Measurements from ENCODE around the gene MEDAG.

MEDAG gene

DNA sequence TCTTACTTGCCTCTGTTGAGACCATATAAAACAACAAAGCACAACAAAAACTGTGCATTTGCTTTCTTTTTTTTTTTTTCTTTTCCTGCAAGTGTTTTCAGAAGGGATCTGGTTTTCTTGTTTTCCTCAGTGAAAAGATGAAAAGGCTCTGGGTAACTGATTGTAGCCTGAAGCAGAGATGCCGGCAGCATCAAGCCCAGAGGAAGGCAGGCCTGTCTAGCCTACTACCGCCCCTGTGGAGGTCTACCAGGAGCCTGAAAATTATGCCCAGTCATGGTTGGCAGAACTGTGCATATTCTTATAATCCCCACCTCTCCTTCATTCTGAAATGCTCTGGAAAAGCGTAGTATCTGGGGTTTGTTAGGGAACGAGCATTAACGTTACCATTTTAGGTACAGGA lies 32.6 kb upstream of the MEDAG start:
- DNase-seq: no peak

GRCh38 chr13:30874111-30874510 lies 32.0 kb upstream of the MEDAG start:
- DNase-seq: no peak

DNA sequence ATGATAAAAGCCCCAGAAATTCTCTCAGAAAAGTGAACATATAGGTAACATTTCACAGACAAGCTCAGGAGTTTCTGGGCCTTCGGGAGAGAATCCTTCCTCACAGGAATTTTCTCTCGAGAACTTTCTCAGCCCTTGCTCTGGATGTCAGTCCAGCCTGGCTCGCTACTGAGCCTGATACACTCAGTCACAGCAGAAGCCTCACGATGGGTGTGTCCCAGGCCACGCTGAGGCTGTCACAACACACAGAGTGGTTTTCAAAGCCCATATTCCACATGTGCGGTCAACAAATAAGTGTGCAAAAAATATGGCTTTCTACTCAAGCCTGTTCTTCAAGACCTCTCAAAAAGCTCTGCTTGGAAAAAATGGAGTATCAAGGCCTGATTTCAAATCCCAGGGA lies 31.5 kb upstream of the MEDAG start:
- no peak for DNase-seq

- DNase-seq: no peak
Observed at GRCh38 chr13:30877335-30877734, 28.7 kb upstream of the MEDAG start.

DNA sequence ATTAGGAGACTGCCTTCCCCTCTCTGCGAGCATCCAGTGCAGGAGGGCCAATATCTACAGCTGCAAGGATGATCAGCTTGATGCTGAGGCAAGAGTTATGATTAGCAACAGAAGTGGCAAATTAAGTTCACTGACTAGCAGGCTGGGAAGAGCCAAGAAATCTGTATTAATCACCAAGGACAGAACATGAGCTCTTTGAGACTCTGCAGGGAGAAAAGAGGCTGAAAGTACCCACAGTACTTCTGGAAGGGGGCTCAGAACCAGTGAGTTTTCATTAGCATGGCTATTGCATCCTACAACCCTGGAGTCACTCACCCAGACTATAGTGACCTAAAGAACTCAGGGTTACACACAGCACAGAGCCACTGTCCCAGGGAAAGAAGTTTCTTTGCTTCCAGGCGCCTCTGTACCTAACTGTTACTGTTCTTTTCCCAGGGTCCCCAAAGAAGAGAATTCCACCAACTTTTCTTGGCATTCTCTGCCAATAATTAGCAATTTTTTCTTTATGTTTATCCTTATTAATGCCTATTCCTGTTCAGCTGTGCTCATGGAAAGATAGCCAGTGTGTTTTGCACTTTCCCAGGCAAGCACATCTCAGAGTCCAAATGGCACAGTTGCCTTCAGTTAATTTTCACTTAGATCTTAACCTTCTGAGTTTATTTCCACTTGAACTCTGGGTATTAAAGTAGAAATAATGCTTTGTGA lies 25.8 kb upstream of the MEDAG start:
- no peak for DNase-seq

GRCh38 chr13:30880856-30881155 lies 25.3 kb upstream of the MEDAG start:
- no peak for DNase-seq

DNA sequence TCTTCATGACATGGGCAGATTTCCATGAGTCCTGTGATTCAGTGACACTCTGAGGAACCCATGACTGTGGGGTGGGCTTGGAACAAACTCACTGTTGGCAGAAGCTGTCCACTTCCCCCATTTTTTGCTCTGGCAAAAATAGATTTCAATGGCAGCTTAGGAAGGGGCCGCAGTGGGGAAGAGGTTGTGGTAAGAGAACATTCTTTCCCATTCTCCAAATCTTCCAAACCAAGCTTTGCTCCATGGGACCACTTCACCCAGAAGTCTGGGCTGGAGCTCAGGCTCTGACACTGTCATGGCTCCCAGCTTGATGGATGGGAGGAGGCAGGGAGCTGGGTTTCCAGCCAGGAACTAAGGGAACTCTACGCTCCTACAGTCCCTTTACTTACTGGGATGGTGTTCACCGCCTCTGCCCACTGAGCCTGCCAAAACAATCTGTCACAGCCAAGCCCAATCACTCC lies 24.9 kb upstream of the MEDAG start:
- DNase-seq: no peak

GRCh38 chr13:30882026-30882850 lies 23.8 kb upstream of the MEDAG start:
- no peak for DNase-seq

- no peak for DNase-seq
Observed at GRCh38 chr13:30882996-30883766, 22.9 kb upstream of the MEDAG start.

DNA sequence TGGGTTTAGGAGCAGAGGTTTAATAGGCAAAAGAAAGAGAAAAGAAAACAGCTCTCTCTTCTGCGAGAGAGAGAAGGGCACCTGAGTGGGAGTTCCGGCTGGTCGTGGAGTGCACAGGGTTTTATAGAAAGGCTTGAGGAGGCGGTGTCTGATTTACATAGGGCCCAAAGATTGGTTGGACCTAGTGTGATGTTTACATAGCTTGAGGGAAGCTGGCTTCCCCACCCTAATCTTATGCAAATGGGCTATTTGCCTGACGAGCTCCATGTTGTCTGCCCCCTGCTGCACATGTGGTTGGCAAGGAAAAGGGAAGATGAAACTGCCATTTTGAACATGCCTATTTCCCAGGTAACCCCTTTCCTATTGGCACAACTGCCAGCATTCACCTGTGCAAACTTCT lies 21.5 kb upstream of the MEDAG start:
- DNase-seq: no peak

DNA sequence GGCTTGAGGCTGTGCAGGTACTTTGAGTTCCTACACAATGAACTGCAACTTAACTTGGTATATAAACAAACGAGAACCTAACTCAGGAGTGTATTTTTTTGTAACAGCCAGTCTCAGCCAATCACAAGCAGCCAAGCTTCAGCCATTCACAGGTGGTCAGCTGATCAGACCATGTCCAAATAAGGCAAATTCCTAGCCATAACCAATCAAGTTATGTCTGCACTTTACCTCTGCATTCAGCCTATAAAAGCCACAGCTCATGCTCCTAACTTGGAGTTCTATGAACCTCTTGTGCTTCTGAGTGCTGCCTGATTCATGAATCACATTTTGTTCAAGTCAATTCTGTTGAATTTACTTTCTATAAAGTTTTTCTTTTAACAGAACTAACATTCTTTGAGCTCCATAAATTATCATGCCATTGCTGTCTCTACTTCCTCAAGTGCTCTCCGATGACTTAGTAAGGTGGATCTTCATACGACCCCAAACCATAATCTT lies 16.8 kb upstream of the MEDAG start:
- no peak for DNase-seq

DNA sequence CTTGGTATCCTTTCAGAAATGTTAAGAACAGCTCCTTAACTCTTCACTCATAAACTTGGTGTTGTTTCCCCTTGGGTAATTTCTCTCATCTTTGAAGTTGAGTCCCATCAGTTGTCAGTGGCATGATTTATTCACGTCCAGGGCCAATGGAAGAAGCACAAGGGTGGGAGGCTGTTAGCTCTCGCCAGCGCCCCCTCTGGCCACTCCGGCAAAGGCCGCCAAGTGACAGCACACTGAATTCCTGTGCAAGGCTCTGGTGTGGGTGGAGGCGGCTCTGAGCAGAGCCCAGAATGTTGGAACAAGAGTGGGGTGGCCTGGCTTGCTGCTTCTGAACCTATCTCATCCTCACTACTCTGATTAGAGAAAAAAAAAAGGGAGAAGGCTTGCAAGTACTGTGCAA lies 13.1 kb upstream of the MEDAG start:
- no peak for DNase-seq

DNA sequence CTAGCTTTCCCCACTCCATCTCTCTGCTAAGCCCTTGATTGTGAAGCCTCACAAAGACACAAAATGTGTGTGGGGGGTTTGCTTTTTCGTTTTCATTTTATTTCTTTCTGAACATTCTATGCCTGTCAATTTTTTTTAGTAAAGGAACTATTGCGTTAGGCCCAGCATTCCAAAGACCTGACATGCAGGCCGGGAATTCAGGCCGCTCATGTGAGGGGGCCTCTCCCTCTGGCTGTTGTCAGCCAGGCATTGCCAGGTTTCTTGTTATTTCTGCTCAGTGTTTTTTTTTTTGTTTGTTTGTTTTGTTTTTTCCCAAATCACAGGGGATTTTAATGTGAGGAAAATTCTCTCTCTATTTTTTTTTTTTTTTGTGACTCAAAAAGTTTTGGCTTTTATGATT lies 10.3 kb upstream of the MEDAG start:
- DNase-seq: no peak

GRCh38 chr13:30898070-30898469 lies 8.0 kb upstream of the MEDAG start:
- no peak for DNase-seq

GRCh38 chr13:30898678-30899241 lies 7.3 kb upstream of the MEDAG start:
- DNase-seq: no peak

DNA sequence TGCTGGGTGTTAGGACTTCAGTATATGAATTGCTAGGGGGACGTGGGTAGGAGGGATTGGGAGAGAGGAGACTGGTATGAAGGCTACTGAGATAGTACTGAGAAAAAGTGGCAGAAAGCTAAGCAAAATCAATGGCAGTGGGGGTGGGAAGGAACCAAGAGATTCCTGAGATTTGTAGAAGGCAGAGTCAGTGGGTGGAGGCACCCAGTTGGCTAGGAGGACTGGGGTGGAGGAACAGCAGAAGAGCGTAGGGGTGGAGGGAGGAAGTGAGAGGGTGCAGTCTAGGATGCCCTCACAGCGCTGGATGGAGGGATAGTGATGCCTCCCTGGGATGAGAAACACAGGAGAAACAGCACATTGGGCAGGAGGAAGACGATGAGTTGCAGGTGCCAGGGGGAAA lies 5.6 kb upstream of the MEDAG start:
- no peak for DNase-seq

DNA sequence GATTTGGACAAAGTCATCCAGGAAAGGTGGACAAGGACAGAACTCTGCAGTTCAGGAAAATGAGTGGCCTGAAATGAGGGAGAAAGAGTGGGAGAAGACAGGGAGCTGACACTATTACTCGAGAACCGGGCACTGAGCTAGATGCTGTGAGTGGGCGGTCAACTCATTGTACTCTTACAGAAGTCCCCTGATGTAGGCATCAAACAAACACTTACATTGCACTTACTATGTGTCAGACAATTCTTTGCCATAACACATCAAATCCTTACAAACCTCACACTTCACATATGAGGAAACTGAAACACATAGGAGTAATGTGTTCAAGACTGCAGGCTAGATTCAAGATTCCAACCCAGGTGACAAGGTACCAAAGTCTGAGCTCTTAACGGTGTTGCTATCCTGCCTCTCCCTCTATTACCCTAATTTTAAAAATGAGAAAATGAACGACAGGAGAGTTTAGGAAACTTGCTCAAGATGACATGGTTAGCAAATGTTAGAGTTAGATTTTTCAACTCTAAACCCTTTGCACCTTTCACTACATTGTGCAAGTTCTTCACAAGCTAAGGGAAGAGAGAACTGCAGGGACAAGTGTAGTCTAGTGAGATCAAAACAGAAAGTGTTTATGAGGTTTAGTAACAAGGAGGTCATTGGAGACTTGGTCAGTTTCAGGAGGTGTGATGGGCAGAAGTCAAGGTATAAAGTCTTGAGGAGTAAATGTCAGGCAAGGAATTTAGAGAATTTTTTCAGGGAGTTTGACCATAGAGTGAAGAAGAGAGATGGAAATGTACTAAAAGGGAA lies 4.9 kb upstream of the MEDAG start:
- no peak for DNase-seq

GRCh38 chr13:30904043-30904442 lies 2.0 kb upstream of the MEDAG start:
- no peak for DNase-seq

GRCh38 chr13:30906411-30907051 lies 460 bp downstream of the MEDAG start:
- DNase-seq: no peak

DNA sequence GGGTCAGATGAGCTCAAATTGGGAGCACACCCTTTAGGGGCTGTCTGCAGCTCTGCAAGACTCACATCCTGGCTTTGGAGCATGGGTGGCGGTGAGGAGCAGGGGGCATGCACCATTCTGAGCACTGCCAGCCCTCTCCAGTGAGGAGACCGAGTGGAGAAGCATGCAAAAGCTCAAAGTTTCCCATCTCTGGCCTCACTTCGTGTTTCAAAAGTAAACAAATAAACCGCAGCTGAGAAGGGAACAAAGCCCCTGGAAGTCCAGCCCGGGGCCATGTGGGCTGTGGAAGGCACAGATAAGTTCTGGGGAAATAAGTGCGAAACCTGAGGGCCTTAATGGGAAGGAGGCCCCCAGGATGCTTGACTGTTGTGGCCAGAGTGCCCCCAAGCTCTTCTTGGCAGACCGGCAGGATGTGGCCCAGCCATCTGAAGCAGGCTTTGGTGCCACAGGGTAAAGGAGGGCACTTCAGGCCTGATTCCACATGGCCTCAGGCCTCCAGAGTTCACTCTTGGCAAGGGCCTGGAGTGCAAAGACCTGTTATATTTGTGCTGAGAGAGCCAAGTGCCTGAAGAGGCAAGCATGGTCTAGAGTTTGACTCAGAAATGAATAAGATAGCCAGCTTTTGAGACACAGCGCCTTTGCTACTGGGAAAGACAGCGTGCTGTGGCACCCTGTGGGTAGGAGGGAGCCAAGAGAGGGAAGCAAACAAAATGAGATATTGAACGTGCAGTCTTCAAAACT lies 1.2 kb downstream of the MEDAG start:
- DNase-seq: no peak

GRCh38 chr13:30908416-30908980 lies 2.4 kb downstream of the MEDAG start:
- DNase-seq: no peak

Data from activated effector memory CD4-positive, alpha-beta T cell treated with Interleukin-2 at 50 U/mL for 16 hours (primary cell).